ENCODE data around the gene GALNT8. TPM values are rescaled to one million over a fixed set of nuclear protein-coding genes. Genes with fewer than 3 reads are reported as not detected.
A peak's percentile ranks its signal among the peaks of the same experiment; 100 is the strongest.

The GALNT8 gene, protein sequence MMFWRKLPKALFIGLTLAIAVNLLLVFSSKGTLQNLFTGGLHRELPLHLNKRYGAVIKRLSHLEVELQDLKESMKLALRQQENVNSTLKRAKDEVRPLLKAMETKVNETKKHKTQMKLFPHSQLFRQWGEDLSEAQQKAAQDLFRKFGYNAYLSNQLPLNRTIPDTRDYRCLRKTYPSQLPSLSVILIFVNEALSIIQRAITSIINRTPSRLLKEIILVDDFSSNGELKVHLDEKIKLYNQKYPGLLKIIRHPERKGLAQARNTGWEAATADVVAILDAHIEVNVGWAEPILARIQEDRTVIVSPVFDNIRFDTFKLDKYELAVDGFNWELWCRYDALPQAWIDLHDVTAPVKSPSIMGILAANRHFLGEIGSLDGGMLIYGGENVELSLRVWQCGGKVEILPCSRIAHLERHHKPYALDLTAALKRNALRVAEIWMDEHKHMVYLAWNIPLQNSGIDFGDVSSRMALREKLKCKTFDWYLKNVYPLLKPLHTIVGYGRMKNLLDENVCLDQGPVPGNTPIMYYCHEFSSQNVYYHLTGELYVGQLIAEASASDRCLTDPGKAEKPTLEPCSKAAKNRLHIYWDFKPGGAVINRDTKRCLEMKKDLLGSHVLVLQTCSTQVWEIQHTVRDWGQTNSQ
- total RNA-seq (1 to 10 TPM in 1 of 2 experiments, under 1 TPM in 1; 0.99 to 1.3 TPM), polyA plus RNA-seq (1 to 10 TPM; 2.0 to 3.4 TPM)

DNA sequence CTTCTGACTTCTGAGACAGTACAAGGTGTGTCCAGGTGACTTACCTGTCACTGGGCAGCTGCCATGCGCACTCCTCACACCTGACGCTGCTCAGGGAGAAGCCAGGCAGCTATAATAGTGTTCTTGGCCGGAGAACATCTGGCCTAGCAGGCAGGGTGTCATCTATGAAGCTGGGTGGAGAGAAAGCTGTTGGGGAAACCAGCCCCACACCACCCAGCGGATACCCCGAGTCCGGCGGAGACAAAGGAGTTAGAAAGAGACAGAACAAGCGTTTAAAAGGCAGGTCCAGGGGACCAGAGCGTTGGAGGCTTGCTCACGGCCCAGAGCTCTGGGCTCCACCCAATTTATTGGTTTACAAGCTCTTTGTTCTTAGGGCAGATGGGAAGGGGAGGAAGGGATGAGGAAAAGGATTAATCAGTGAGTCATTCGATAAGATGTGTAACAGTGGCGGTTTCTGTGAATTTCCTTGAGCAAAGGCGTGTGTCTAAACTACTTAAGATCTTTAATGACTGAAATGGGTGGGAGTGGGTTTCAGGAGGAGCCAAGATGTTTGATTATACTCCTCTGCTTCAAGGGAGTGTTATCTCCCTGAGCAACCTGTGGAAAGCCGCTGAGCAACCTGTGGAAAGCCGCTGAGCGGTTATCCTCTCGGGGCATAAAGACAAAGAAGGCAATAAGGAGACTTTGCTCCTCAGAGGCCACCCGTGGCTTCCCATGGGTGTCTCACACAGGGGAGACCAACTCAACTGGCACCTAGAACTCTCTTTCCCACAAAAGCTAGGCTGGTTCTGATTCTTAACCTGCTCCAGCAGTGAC, at the start of gene GALNT8:
GALNT8 (plus strand) TSS at position 580 of the 816 bp plus-strand sequence. CDS start 278 bp downstream, outside the sequence.
- intact Hi-C loops (cut with micrococcal nuclease): no loop called here
- peaks cover 23 to 24% of the 10 kb centered on the region in 2 donors for H3K27me3 Mint-ChIP-seq
- H3K4me1 Mint-ChIP-seq: no peaks in the 10 kb centered on the region
- no peak within 1 kb of the TSS for H3K4me3 ChIP-seq (ENCODE audit: low read length in 2 of 2)
- H3K36me3 Mint-ChIP-seq: no peaks in the 10 kb centered on the region
- H3K9me3 Mint-ChIP-seq: no peaks in the 10 kb centered on the region
- H3K4me1 ChIP-seq (ENCODE audit: insufficient read depth, low read length): no peaks in the 10 kb centered on the region
- H3K27ac Mint-ChIP-seq: no peak within 1 kb of the TSS
- H3K4me3 Mint-ChIP-seq: no peak within 1 kb of the TSS
- H3K27me3 ChIP-seq (ENCODE audit: insufficient read depth, low read length): no peaks in the 10 kb centered on the region
- ChIA-PET POLR2A (ENCODE audit: partially characterized antibody) (no interaction called here), CTCF (ENCODE audit: partially characterized antibody) (no interaction called here)
- H3K27ac ChIP-seq (ENCODE audit: low read depth, low read length): no peak within 1 kb of the TSS
- H3K9me3 ChIP-seq (ENCODE audit: control insufficient read depth in 1 of 2, low read length in 2 of 2): no peaks in the 10 kb centered on the region
- H3K36me3 ChIP-seq (ENCODE audit: insufficient read depth, low read length): no peaks in the 10 kb centered on the region
- DNase-seq: no peak

DNA sequence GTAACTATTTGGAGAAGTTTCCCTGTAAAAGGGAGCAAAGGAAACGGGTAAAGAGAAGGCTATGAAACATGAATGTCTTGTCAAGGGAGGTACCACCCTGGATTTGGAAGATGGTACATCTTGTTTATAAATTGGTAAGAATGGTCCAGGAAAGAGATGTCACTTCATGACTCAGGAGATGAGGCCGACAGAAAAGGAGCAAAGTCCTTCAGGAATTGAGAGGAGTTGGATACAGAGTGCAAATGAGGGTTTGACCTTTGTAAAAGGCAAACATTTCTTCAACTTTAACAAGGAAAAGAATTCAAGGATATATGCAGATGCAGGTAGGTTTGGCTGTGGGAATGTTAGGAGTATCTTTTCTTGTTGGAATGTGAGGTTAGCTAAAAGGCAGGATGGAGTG, 40.5 kb upstream of the GALNT8 start:
- Histone ChIP-seq H3K27ac (ENCODE audit: low read depth, low read length) (no peak overlapping the region), H3K9me3 (ENCODE audit: control insufficient read depth in 1 of 2, low read length in 2 of 2) (no peaks in the 10 kb centered on the region), H3K36me3 (ENCODE audit: insufficient read depth, low read length) (peaks cover 25% of the 10 kb centered on the region), H3K27me3 (ENCODE audit: insufficient read depth, low read length) (no peaks in the 10 kb centered on the region), H3K4me3 (ENCODE audit: low read length in 2 of 2) (no peak overlapping the region), H3K4me1 (ENCODE audit: insufficient read depth, low read length) (no peaks in the 10 kb centered on the region)
- Mint-ChIP-seq H3K27me3 (no peaks in the 10 kb centered on the region), H3K27ac (peak overlapping the region in 2 of 7 donors; percentile 35 to 72), H3K4me3 (no peak overlapping the region), H3K9me3 (no peaks in the 10 kb centered on the region), H3K36me3 (peaks cover 30 to 48% of the 10 kb centered on the region in 2 donors), H3K4me1 (peaks cover 0 to 3% (median 0%) of the 10 kb centered on the region in 4 donors)
- ChIA-PET POLR2A (ENCODE audit: partially characterized antibody) (no interaction called here), CTCF (ENCODE audit: partially characterized antibody) (no interaction called here)
- no peak for DNase-seq
- intact Hi-C loops (cut with micrococcal nuclease): no loop called here

DNA sequence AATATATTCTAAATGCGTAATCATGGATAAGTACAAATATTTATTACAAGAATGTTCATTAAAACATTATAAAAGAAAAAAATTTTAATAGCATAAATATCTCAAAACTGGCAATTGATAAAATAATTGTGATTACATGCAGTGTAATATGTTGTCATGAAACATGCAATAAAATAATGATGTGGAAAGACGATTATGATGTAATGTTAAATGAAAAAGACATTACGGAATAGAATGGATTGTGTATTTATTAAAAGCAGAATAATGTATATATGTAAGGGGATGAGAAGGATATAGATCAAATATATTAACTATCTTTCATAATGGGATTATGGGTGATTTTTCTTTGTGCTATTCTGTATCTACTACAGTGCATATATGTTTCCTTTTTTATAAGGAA, 38.5 kb upstream of the GALNT8 start:
- Mint-ChIP-seq H3K27ac (no peak overlapping the region), H3K4me3 (no peak overlapping the region), H3K4me1 (no peaks in the 10 kb centered on the region), H3K27me3 (no peaks in the 10 kb centered on the region), H3K9me3 (no peaks in the 10 kb centered on the region), H3K36me3 (peaks cover 48 to 61% of the 10 kb centered on the region in 2 donors)
- Histone ChIP-seq H3K27ac (ENCODE audit: low read depth, low read length) (no peak overlapping the region), H3K9me3 (ENCODE audit: control insufficient read depth in 1 of 2, low read length in 2 of 2) (no peaks in the 10 kb centered on the region), H3K4me3 (ENCODE audit: low read length in 2 of 2) (no peak overlapping the region), H3K36me3 (ENCODE audit: insufficient read depth, low read length) (peaks cover 45% of the 10 kb centered on the region), H3K4me1 (ENCODE audit: insufficient read depth, low read length) (no peaks in the 10 kb centered on the region), H3K27me3 (ENCODE audit: insufficient read depth, low read length) (no peaks in the 10 kb centered on the region)
- intact Hi-C loops (cut with micrococcal nuclease): no loop called here
- CTCF ChIA-PET (ENCODE audit: partially characterized antibody): no interaction called here
- POLR2A ChIA-PET (ENCODE audit: partially characterized antibody): no interaction called here
- DNase-seq: no peak

DNA sequence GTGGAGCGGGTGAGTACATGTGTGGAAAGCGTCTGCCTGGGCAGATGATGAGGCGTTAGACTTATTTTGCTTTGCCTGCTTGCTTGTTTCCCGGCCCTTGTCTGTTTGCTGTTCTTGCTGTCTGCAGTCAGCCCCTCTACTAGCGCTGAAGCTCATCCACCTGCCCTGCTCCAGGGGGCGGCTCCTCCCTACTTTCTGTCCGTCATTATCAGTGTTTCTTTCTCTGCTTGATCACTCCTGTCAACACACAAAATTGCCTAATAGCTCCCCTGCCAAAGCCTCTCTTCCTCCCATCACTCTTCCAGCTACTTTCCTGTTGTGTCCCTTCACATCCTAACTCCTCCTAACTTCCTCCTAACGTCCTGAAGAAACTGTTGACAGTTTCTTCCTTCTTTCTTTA, 34.9 kb upstream of the GALNT8 start:
- intact Hi-C loops (cut with micrococcal nuclease): no loop called here
- H3K9me3 ChIP-seq (ENCODE audit: control insufficient read depth in 1 of 2, low read length in 2 of 2): no peaks in the 10 kb centered on the region
- Mint-ChIP-seq H3K4me1 (no peaks in the 10 kb centered on the region), H3K9me3 (peaks cover 0 to 2% (median 0%) of the 10 kb centered on the region in 8 donors), H3K4me3 (no peak overlapping the region), H3K27ac (peak overlapping the region in 1 of 7 donors; percentile 53), H3K27me3 (no peaks in the 10 kb centered on the region), H3K36me3 (peaks cover 68 to 73% of the 10 kb centered on the region in 2 donors)
- H3K36me3 ChIP-seq (ENCODE audit: insufficient read depth, low read length): peaks cover 53% of the 10 kb centered on the region
- no peak overlapping the region for H3K27ac ChIP-seq (ENCODE audit: low read depth, low read length)
- ChIA-PET CTCF (ENCODE audit: partially characterized antibody) (no interaction called here), POLR2A (ENCODE audit: partially characterized antibody) (no interaction called here)
- H3K4me3 ChIP-seq (ENCODE audit: low read length in 2 of 2): no peak overlapping the region
- H3K4me1 ChIP-seq (ENCODE audit: insufficient read depth, low read length): no peaks in the 10 kb centered on the region
- H3K27me3 ChIP-seq (ENCODE audit: insufficient read depth, low read length): no peaks in the 10 kb centered on the region
- no peak for DNase-seq

DNA sequence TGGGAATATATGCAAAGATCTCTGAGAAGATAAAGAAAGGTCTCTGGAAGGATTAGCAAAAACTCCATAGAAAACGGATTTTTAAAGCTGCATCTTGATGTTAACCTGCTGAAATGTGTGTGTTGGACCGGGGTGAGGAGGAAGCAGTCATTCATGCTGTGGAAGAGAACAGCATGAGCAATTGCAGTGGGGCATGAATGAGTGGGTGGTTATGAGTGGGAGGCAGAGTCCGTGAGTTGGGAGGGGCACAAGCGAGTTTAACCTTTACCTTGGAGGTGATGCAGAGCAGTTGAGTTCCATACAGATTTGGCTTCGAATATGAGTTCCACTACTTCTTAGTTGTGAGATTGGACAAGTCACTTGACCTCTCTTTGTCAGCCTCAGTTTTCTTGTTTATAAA, 29.4 kb upstream of the GALNT8 start:
- peaks cover 0 to 2% (median 0%) of the 10 kb centered on the region in 8 donors for H3K9me3 Mint-ChIP-seq
- Histone ChIP-seq H3K4me3 (ENCODE audit: low read length in 2 of 2) (no peak overlapping the region), H3K27me3 (ENCODE audit: insufficient read depth, low read length) (no peaks in the 10 kb centered on the region), H3K36me3 (ENCODE audit: insufficient read depth, low read length) (peaks cover 18% of the 10 kb centered on the region), H3K4me1 (ENCODE audit: insufficient read depth, low read length) (no peaks in the 10 kb centered on the region), H3K9me3 (ENCODE audit: control insufficient read depth in 1 of 2, low read length in 2 of 2) (no peaks in the 10 kb centered on the region), H3K27ac (ENCODE audit: low read depth, low read length) (no peak overlapping the region)
- no peaks in the 10 kb centered on the region for H3K4me1 Mint-ChIP-seq
- intact Hi-C loops (cut with micrococcal nuclease): no loop called here
- no peak overlapping the region for H3K4me3 Mint-ChIP-seq
- DNase-seq: no peak
- H3K36me3 Mint-ChIP-seq: peaks cover 42 to 72% of the 10 kb centered on the region in 2 donors
- H3K27ac Mint-ChIP-seq: no peak overlapping the region
- ChIA-PET POLR2A (ENCODE audit: partially characterized antibody) (no interaction called here), CTCF (ENCODE audit: partially characterized antibody) (no interaction called here)
- no peaks in the 10 kb centered on the region for H3K27me3 Mint-ChIP-seq

DNA sequence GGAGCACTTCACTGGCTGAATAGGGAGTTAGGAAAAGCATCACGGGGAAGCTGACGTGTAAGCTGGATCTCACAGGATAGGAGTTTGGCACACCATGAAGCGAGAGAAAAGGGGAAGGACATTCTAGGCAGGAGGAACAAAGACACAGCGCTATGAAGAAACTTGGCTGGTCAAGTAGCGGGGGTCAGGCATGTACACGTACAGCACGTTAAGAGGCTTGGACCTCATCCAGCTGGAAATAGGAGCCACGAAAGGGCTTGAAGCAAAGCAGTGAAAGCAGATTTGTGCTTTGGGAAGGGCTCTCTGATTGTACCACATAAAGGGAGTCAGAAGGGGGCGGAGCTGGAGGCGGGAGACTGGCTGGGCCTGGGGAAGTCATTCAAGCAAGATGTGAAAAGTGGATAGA, 19.6 kb upstream of the GALNT8 start:
- H3K36me3 ChIP-seq (ENCODE audit: insufficient read depth, low read length): no peaks in the 10 kb centered on the region
- DNase-seq: no peak
- H3K27ac Mint-ChIP-seq: no peak overlapping the region
- H3K4me1 ChIP-seq (ENCODE audit: insufficient read depth, low read length): no peaks in the 10 kb centered on the region
- H3K4me3 ChIP-seq (ENCODE audit: low read length in 2 of 2): no peak overlapping the region
- H3K27me3 Mint-ChIP-seq: no peaks in the 10 kb centered on the region
- peaks cover 4 to 22% of the 10 kb centered on the region in 2 donors for H3K36me3 Mint-ChIP-seq
- no peak overlapping the region for H3K4me3 Mint-ChIP-seq
- no peak overlapping the region for H3K27ac ChIP-seq (ENCODE audit: low read depth, low read length)
- no peaks in the 10 kb centered on the region for H3K9me3 Mint-ChIP-seq
- no peaks in the 10 kb centered on the region for H3K9me3 ChIP-seq (ENCODE audit: control insufficient read depth in 1 of 2, low read length in 2 of 2)
- intact Hi-C loops (cut with micrococcal nuclease): no loop called here
- ChIA-PET CTCF (ENCODE audit: partially characterized antibody) (no interaction called here), POLR2A (ENCODE audit: partially characterized antibody) (no interaction called here)
- no peaks in the 10 kb centered on the region for H3K27me3 ChIP-seq (ENCODE audit: insufficient read depth, low read length)
- no peaks in the 10 kb centered on the region for H3K4me1 Mint-ChIP-seq

All from CD4-positive, alpha-beta memory T cell (primary cell).